Measurements from ENCODE around the gene TOR1AIP2.

Gene TOR1AIP2

DNA sequence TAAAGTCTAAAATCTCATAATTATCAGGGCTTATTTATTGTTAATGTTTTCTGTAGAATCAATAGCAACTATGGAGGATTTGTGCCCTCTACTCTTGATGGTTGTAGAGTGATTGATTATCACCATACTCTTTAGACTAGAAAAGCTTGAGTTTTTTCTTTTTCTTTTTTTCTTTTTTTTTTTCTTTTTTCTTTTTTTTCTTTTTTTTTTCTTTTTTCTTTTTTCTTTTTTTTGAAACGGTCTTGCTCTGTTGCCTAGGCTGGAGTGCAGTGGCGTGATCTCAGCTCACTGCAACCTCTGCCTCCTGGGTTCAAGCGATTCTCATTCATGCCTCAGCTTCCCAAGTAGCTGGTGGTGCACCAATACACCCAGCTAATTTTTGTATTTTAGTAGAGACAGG is 34.2 kb upstream of the TOR1AIP2 start:
- no peaks in the 10 kb centered on the region for H3K27me3 ChIP-seq
- H3K9ac ChIP-seq = no peak overlapping the region
- H3K27ac ChIP-seq = no peak overlapping the region
- no peak overlapping the region for H3K4me3 ChIP-seq
- H3K9me3 ChIP-seq = no peaks in the 10 kb centered on the region
- H3K4me2 ChIP-seq = no peak overlapping the region
- H3K36me3 ChIP-seq = peaks cover 77% of the 10 kb centered on the region
- no peaks in the 10 kb centered on the region for H3K4me1 ChIP-seq
- TF ChIP-seq Cebpa-rat (IDR thresholded peaks at IDR 0.05) = no peak
- H4K20me1 ChIP-seq = no peaks in the 10 kb centered on the region

DNA sequence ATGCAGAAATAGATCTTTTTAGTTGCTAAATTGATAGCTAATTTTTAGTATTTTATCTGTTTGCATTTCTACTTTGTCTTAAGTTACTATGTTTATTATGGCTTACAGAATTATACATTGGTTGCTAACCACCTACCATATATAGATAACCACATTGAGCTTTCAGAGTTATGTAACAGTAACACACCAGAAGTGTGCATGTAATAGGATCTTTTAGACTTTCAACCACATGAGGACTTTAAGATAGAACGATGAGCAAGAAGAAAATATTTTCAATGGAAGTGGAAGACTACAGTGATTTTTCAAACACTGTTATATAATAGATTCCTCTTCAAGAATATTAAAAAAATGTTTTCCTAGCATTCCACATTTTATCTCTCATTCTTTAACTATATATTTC is 33.3 kb upstream of the TOR1AIP2 start:
- Histone ChIP-seq H3K9ac (no peak overlapping the region), H3K36me3 (peaks cover 74% of the 10 kb centered on the region), H3K4me2 (no peak overlapping the region), H3K4me3 (no peak overlapping the region), H3K27me3 (no peaks in the 10 kb centered on the region), H3K27ac (no peak overlapping the region), H3K9me3 (no peaks in the 10 kb centered on the region), H4K20me1 (no peaks in the 10 kb centered on the region), H3K4me1 (no peaks in the 10 kb centered on the region)
- no peak for TF ChIP-seq Cebpa-rat (IDR thresholded peaks at IDR 0.05)

DNA sequence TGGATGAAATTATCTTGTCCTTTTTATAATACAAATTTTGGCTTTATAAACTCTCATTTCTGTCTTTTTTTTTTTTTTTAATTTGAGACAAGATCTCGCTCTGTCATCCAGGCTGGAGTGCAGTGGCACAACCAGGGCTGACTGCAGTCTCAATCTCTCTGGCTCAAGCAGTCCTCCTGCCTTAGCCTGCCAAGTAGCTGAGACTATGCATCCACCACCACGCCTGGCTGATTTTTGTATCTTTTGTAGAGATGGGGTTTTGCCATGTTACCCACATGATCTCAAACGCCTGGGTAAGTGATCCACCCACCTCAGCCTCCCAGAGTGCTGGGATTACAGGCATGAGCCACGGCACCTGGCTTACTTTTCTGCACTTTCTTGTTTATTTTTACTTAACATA is 12.0 kb upstream of the TOR1AIP2 start:
- no peak overlapping the region for H3K27ac ChIP-seq
- peaks cover 75% of the 10 kb centered on the region for H3K36me3 ChIP-seq
- no peak for TF ChIP-seq Cebpa-rat (IDR thresholded peaks at IDR 0.05)
- H3K27me3 ChIP-seq = no peaks in the 10 kb centered on the region
- no peak overlapping the region for H3K4me2 ChIP-seq
- H3K4me3 ChIP-seq = no peak overlapping the region
- no peaks in the 10 kb centered on the region for H3K9me3 ChIP-seq
- H3K9ac ChIP-seq = no peak overlapping the region
- H3K4me1 ChIP-seq = peaks cover 21% of the 10 kb centered on the region
- H4K20me1 ChIP-seq = peaks cover 15% of the 10 kb centered on the region; the same call in 1 of the 2 replicates

DNA sequence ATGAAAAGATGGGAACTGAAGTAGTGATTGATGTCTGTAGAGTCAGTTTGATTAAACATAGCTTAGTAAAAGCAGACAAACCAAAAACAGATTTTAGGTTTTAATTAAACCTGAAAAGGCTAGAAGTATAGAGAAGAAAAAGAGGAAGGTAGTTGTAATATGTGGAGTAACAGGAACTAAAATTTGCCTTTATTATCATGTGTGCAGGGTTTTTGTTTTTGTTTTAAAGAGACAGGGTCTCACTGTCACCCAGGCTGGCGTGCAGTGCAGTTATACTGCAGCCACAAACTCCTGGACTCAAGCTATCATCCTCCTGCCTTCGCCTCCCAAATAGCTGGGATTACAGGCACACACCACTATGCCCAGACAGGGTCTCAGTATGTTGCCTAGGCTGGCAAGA is 10.5 kb upstream of the TOR1AIP2 start:
- H3K27ac ChIP-seq = no peak overlapping the region
- H3K9ac ChIP-seq = no peak overlapping the region
- no peak overlapping the region for H3K4me3 ChIP-seq
- H3K9me3 ChIP-seq = no peaks in the 10 kb centered on the region
- no peak for TF ChIP-seq Cebpa-rat (IDR thresholded peaks at IDR 0.05)
- H3K27me3 ChIP-seq = no peaks in the 10 kb centered on the region
- peak overlapping the region; percentile 13; the same call in 1 of the 2 replicates for H3K4me2 ChIP-seq
- peaks cover 15% of the 10 kb centered on the region; the same call in 1 of the 2 replicates for H4K20me1 ChIP-seq
- peaks cover 30% of the 10 kb centered on the region for H3K4me1 ChIP-seq
- H3K36me3 ChIP-seq = peaks cover 59% of the 10 kb centered on the region

DNA sequence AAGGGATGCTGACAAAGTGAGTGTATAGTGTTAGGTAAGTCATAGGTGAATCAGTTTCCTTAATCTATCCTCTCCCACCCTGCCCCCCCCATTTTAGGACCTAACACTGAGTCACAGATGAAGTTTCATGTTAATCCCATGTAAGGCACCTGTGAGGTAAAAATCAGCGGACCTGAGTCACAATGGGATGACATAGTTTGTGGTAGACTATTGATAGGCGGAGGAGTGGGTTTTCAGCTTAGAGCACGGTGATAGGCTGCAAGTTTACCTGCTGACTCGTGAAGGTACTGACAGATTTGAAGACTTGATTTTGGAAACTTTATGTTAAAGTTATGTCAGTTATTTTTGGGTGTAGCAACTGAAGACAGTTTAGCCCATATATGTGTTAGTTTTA is 6.1 kb upstream of the TOR1AIP2 start:
- Histone ChIP-seq H4K20me1 (peaks cover 15% of the 10 kb centered on the region; the same call in 1 of the 2 replicates), H3K4me2 (peak overlapping the region; percentile 88), H3K9me3 (no peaks in the 10 kb centered on the region), H3K27ac (peak overlapping the region; percentile 97), H3K27me3 (no peaks in the 10 kb centered on the region), H3K4me3 (peak overlapping the region; percentile 93), H3K9ac (peak overlapping the region; percentile 93), H3K36me3 (peaks cover 19% of the 10 kb centered on the region; the same call in 1 of the 2 replicates), H3K4me1 (peaks cover 42% of the 10 kb centered on the region)
- TF ChIP-seq Cebpa-rat (IDR thresholded peaks at IDR 0.05) = no peak

DNA sequence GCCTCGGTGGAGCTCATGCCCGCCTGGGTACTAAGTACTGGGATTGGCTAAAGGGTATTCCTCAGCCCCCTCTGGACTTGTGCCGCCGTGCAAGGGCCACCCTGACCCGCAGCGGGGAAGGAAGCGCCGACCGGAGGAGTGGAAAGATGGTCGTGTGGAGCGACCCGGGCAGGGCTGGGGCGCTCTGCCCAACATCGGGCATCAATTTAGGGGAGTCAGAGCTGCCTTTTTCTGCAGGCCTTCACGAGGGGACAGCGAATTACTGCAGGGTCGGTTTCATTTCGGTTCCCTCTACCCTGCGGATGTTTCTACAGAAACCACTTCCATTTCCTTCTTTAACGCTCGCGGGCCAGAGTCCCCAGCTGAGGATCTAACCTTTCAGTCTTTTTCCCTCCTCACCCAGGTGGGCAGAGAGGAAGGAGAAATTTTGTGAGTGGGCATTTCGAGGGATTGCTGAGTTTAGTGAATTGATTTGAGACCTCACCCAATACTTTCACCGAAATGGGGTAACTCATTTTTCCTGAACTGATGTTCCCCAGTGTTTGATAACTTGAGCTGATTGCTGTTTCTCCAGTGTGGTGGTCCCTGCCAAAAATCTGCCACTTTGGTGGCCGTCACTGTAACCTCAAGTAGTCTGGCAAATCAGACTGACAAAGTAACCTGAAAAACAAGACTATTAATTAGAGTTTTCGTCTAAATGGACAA is 5.6 kb upstream of the TOR1AIP2 start:
- no peaks in the 10 kb centered on the region for H3K9me3 ChIP-seq
- no peak for TF ChIP-seq Cebpa-rat (IDR thresholded peaks at IDR 0.05)
- H4K20me1 ChIP-seq = peaks cover 13% of the 10 kb centered on the region; the same call in 1 of the 2 replicates

DNA sequence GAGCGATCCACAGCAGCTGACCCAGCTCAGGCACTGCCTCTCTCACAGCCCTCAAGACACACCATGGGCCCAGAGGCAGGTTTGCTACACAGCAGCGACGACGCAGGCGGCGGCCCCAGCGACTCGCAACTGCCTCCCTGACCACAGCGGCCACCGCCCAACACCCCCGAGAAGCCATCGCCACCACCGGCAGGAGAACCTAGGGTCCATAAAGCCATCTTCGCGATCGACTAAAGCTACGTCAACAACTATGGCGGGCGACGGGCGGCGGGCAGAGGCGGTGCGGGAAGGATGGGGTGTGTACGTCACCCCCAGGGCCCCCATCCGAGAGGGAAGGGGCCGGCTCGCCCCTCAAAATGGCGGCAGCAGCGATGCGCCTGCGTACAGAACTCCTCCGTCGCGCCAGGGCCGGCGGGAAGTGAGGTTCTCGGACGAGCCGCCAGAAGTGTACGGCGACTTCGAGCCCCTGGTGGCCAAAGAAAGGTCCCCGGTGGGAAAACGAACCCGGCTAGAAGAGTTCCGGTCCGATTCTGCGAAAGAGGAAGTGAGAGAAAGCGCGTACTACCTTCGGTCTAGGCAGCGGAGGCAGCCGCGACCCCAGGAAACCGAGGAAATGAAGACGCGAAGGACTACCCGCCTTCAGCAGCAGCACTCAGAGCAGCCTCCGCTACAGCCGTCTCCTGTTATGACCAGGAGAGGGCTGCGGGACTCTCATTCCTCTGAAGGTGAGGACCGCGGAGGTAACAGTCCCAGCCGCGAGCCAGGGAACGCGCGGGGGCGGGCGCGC is 4.8 kb upstream of the TOR1AIP2 start, which contains the start of gene TOR1AIP1:
Gene TOR1AIP1, plus strand, starts transcription at position 33 of the 787 bp plus-strand sequence. Its CDS starts 218 bp downstream, at position 251.
- peaks cover 39% of the 10 kb centered on the region for H3K4me1 ChIP-seq
- TF ChIP-seq Cebpa-rat (IDR thresholded peaks at IDR 0.05) = no peak
- peak within 1 kb of the TSS; percentile 88 for H3K4me2 ChIP-seq
- H4K20me1 ChIP-seq = 0 out of 2 replicates have a peak, but pooled peaks cover 6% of the 10 kb centered on the region
- peak within 1 kb of the TSS; percentile 93 for H3K9ac ChIP-seq
- no peaks in the 10 kb centered on the region for H3K9me3 ChIP-seq
- peaks cover 18% of the 10 kb centered on the region; the same call in 1 of the 2 replicates for H3K36me3 ChIP-seq
- peak within 1 kb of the TSS; percentile 93 for H3K4me3 ChIP-seq
- H3K27me3 ChIP-seq = no peaks in the 10 kb centered on the region
- peak within 1 kb of the TSS; percentile 97 for H3K27ac ChIP-seq

More for the DNA sequence above, 5.6 kb upstream of the TOR1AIP2 start:
- Histone ChIP-seq H3K4me3 (peak overlapping the region; percentile 93), H3K9ac (peak overlapping the region; percentile 93), H3K27me3 (no peaks in the 10 kb centered on the region), H3K4me2 (peak overlapping the region; percentile 88), H3K4me1 (peaks cover 40% of the 10 kb centered on the region), H3K27ac (peak overlapping the region; percentile 97), H3K36me3 (peaks cover 18% of the 10 kb centered on the region; the same call in 1 of the 2 replicates)

DNA sequence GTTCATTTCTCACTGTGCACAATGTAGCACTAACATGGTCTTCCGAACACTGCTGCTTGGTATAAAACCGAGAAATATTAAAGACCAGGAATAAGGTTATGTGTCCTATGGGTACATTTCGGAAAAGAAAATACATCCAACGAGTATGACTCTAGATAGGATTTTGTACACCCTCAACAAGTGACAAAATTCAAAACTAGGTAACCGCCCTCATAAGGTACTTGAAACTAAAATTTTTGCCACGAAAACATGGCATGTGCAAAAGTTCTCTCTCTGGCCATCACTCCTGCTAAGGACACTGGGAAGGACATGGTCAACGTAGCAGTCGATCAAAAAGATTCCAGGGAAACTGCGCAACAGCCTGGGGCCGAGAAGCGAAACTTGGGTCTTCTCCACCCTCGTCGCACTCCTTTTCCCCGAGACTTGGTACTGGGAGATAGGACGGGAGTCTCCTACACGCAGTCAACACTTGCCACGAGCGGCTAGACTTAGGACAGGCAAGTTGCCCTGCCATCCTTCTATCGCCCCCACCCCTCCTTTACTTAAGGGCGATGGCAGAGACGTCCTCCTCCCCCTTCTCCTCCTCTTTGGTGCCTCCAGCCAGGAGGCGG is 4.1 kb upstream of the TOR1AIP2 start:
- H3K9ac ChIP-seq = peak overlapping the region; percentile 93
- H3K27me3 ChIP-seq = no peaks in the 10 kb centered on the region
- H3K36me3 ChIP-seq = peaks cover 13% of the 10 kb centered on the region; the same call in 1 of the 2 replicates
- H3K4me2 ChIP-seq = peak overlapping the region; percentile 88
- H3K9me3 ChIP-seq = no peaks in the 10 kb centered on the region
- peak overlapping the region; percentile 93 for H3K4me3 ChIP-seq
- peaks cover 39% of the 10 kb centered on the region for H3K4me1 ChIP-seq
- H3K27ac ChIP-seq = peak overlapping the region; percentile 97
- no peak for TF ChIP-seq Cebpa-rat (IDR thresholded peaks at IDR 0.05)
- peaks cover 5% of the 10 kb centered on the region; the same call in 1 of the 2 replicates for H4K20me1 ChIP-seq

DNA sequence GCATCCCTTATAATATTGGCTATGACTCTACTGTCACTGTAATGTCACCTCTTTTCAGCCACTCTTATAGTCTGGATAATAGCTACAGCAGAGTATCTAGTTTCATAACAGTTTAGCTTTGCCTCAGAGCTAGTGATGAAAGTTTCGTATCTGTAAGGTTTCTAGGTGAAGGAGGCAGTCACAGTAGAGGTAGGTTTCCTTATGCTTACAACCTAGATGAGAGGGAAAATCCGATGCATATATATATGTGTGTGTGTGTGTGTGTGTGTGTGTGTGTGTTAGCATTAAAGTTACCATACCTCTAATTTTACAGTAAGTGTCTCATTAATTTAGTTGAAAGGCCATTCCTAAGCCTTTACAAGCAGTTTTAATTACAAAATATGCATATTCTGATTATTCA is 2.2 kb upstream of the TOR1AIP2 start:
- peaks cover 47% of the 10 kb centered on the region for H3K4me1 ChIP-seq
- H3K9ac ChIP-seq = no peak overlapping the region
- no peak overlapping the region for H3K4me2 ChIP-seq
- H4K20me1 ChIP-seq = peaks cover 23% of the 10 kb centered on the region
- no peaks in the 10 kb centered on the region for H3K27me3 ChIP-seq
- H3K36me3 ChIP-seq = peaks cover 12% of the 10 kb centered on the region
- H3K4me3 ChIP-seq = no peak overlapping the region
- TF ChIP-seq Cebpa-rat (IDR thresholded peaks at IDR 0.05) = no peak
- H3K27ac ChIP-seq = no peak overlapping the region
- H3K9me3 ChIP-seq = no peaks in the 10 kb centered on the region

Data from BLaER1 (cell line).